ENCODE measurements around the gene INSRR. TPM values are rescaled to one million over a fixed set of nuclear protein-coding genes. Genes with fewer than 3 reads are reported as not detected.
A peak's percentile ranks its signal among the peaks of the same experiment; 100 is the strongest.

INSRR gene
- total and polyA plus RNA-seq, 7 experiments from 2014 or later = 0.63 TPM; not detected in 6

DNA sequence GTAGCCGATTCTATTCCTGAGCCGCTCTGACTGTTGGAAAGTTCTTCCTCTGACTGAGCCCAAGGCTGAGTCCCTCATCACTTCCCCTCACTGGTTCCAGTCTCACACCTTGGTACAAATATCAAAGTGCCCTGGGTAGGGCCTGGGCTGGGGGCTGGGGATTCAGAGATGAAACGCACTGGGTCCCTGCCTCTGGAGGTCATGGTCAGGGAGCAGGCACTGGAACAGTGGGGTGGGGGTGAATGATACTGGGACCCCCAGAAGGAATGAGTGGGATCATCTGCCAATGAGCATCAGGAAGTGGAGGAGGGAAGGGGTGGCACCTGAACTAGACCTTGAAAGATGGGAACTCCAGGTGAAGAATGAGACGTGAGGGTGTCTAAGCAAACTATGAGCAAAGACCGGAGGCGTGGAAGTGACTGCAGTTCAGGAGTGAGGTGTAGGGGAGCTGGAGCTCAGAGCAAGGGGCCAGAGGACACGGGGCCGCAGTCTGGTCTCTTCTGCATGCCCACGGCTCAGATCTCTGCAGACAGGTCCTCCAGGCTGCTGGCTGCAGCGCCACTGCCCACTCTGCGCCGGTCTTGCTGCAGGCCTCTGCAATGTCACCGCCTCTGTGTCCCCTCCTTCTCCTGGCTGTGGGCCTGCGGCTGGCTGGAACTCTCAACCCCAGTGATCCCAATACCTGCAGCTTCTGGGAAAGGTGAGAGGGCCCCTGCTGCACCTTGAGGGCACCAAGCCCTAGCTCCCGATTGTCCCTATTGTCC, 44.6 kb upstream of the INSRR start:
- H3K4me1 ChIP-seq (ENCODE audit: control insufficient read depth in 2 of 2, insufficient read depth in 2 of 2, low read length in 2 of 2) = no peaks in the 10 kb centered on the region
- H3K9me3 ChIP-seq (ENCODE audit: control insufficient read depth in 2 of 3, low read length in 3 of 3) = no peaks in the 10 kb centered on the region
- H3K9me3 Mint-ChIP-seq = no peaks in the 10 kb centered on the region
- no peaks in the 10 kb centered on the region for H3K36me3 ChIP-seq (ENCODE audit: control insufficient read depth in 2 of 3, insufficient read depth in 3 of 3, low read length in 3 of 3)
- H3K36me3 Mint-ChIP-seq = no peaks in the 10 kb centered on the region
- DNase-seq (no peak), ATAC-seq (no peak)
- CTCF ChIA-PET = interaction anchor here (1.5 kb wide), 1 partner anchor 26 kb away, joined by 3 read pairs; no protein-coding TSS in a partner anchor
- H3K27me3 ChIP-seq (ENCODE audit: control insufficient read depth in 2 of 2, insufficient read depth in 2 of 2, low read length in 2 of 2) = no peaks in the 10 kb centered on the region
- intact Hi-C loops (cut with micrococcal nuclease) = no loop called here
- POLR2A ChIA-PET = no interaction called here
- no peak overlapping the region for H3K27ac Mint-ChIP-seq
- H3K4me3 ChIP-seq (ENCODE audit: low read length) = no peak overlapping the region
- no peak overlapping the region for H3K27ac ChIP-seq (ENCODE audit: low read depth, low read length)
- H3K27me3 Mint-ChIP-seq = peaks cover 0 to 19% (median 9%) of the 10 kb centered on the region in 5 donors
- peaks cover under 1 to 6% (median 2%) of the 10 kb centered on the region in 7 donors for H3K4me1 Mint-ChIP-seq
- H3K4me3 Mint-ChIP-seq = peak overlapping the region in 1 of 10 donors; percentile 38

- no peaks in the 10 kb centered on the region for H3K27me3 ChIP-seq (ENCODE audit: control insufficient read depth in 2 of 2, insufficient read depth in 2 of 2, low read length in 2 of 2)
- Mint-ChIP-seq H3K27me3 (peaks cover 4 to 24% (median 12%) of the 10 kb centered on the region in 5 donors), H3K27ac (peak overlapping the region in 1 of 9 donors; percentile 76)
These were observed 43.3 kb upstream of the INSRR start for GRCh38 chr1:156901966-156902915.

GRCh38 chr1:156901590-156901900, 42.6 kb upstream of the INSRR start:
- Histone ChIP-seq H3K27ac (ENCODE audit: low read depth, low read length) (no peak overlapping the region), H3K4me3 (ENCODE audit: low read length) (no peak overlapping the region), H3K4me1 (ENCODE audit: control insufficient read depth in 2 of 2, insufficient read depth in 2 of 2, low read length in 2 of 2) (no peaks in the 10 kb centered on the region), H3K9me3 (ENCODE audit: control insufficient read depth in 2 of 3, low read length in 3 of 3) (no peaks in the 10 kb centered on the region), H3K27me3 (ENCODE audit: control insufficient read depth in 2 of 2, insufficient read depth in 2 of 2, low read length in 2 of 2) (no peaks in the 10 kb centered on the region), H3K36me3 (ENCODE audit: control insufficient read depth in 2 of 3, insufficient read depth in 3 of 3, low read length in 3 of 3) (no peaks in the 10 kb centered on the region)
- intact Hi-C loops (cut with micrococcal nuclease) = no loop called here
- no peak for DNase-seq
- Mint-ChIP-seq H3K36me3 (no peaks in the 10 kb centered on the region), H3K4me1 (peaks cover 5 to 16% (median 8%) of the 10 kb centered on the region in 7 donors), H3K27me3 (peaks cover 7 to 21% (median 10%) of the 10 kb centered on the region in 5 donors), H3K27ac (no peak overlapping the region), H3K4me3 (no peak overlapping the region), H3K9me3 (no peaks in the 10 kb centered on the region)
- ATAC-seq = no peak
- ChIA-PET POLR2A (no interaction called here), CTCF (no interaction called here)

More at GRCh38 chr1:156901966-156902915, 43.3 kb upstream of the INSRR start:
- intact Hi-C loops (cut with micrococcal nuclease) = no loop called here
- no peaks in the 10 kb centered on the region for H3K9me3 ChIP-seq (ENCODE audit: control insufficient read depth in 2 of 3, low read length in 3 of 3)
- no peak overlapping the region for H3K4me3 ChIP-seq (ENCODE audit: low read length)
- H3K27ac ChIP-seq (ENCODE audit: low read depth, low read length) = no peak overlapping the region
- H3K4me1 Mint-ChIP-seq = peaks cover 5 to 16% (median 8%) of the 10 kb centered on the region in 7 donors
- H3K36me3 ChIP-seq (ENCODE audit: control insufficient read depth in 2 of 3, insufficient read depth in 3 of 3, low read length in 3 of 3) = no peaks in the 10 kb centered on the region
- H3K4me1 ChIP-seq (ENCODE audit: control insufficient read depth in 2 of 2, insufficient read depth in 2 of 2, low read length in 2 of 2) = no peaks in the 10 kb centered on the region
- no peak overlapping the region for H3K4me3 Mint-ChIP-seq
- ATAC-seq (no peak), DNase-seq (no peak)
- ChIA-PET POLR2A (no interaction called here), CTCF (interaction anchor here (1.4 to 1.5 kb wide), 2 partner anchors 12 to 27 kb away, joined by 3 to 4 read pairs; no protein-coding TSS in a partner anchor)
- H3K9me3 Mint-ChIP-seq = no peaks in the 10 kb centered on the region
- H3K36me3 Mint-ChIP-seq = no peaks in the 10 kb centered on the region

- POLR2A ChIA-PET = no interaction called here
- ATAC-seq (no peak), DNase-seq (no peak)
- H3K36me3 Mint-ChIP-seq = no peaks in the 10 kb centered on the region
- Histone ChIP-seq H3K9me3 (ENCODE audit: control insufficient read depth in 2 of 3, low read length in 3 of 3) (no peaks in the 10 kb centered on the region), H3K27ac (ENCODE audit: low read depth, low read length) (no peak overlapping the region), H3K4me1 (ENCODE audit: control insufficient read depth in 2 of 2, insufficient read depth in 2 of 2, low read length in 2 of 2) (no peaks in the 10 kb centered on the region), H3K4me3 (ENCODE audit: low read length) (no peak overlapping the region), H3K27me3 (ENCODE audit: control insufficient read depth in 2 of 2, insufficient read depth in 2 of 2, low read length in 2 of 2) (no peaks in the 10 kb centered on the region), H3K36me3 (ENCODE audit: control insufficient read depth in 2 of 3, insufficient read depth in 3 of 3, low read length in 3 of 3) (no peaks in the 10 kb centered on the region)
- peak overlapping the region in 1 of 9 donors; percentile 41 for H3K27ac Mint-ChIP-seq
- H3K4me3 Mint-ChIP-seq = no peak overlapping the region
- H3K9me3 Mint-ChIP-seq = no peaks in the 10 kb centered on the region
- H3K27me3 Mint-ChIP-seq = peaks cover 7 to 21% (median 10%) of the 10 kb centered on the region in 5 donors
- CTCF ChIA-PET = no interaction called here
- peaks cover 5 to 16% (median 8%) of the 10 kb centered on the region in 7 donors for H3K4me1 Mint-ChIP-seq
- intact Hi-C loops (cut with micrococcal nuclease) = no loop called here
These were observed 42.1 kb upstream of the INSRR start for GRCh38 chr1:156900896-156901589.

DNA sequence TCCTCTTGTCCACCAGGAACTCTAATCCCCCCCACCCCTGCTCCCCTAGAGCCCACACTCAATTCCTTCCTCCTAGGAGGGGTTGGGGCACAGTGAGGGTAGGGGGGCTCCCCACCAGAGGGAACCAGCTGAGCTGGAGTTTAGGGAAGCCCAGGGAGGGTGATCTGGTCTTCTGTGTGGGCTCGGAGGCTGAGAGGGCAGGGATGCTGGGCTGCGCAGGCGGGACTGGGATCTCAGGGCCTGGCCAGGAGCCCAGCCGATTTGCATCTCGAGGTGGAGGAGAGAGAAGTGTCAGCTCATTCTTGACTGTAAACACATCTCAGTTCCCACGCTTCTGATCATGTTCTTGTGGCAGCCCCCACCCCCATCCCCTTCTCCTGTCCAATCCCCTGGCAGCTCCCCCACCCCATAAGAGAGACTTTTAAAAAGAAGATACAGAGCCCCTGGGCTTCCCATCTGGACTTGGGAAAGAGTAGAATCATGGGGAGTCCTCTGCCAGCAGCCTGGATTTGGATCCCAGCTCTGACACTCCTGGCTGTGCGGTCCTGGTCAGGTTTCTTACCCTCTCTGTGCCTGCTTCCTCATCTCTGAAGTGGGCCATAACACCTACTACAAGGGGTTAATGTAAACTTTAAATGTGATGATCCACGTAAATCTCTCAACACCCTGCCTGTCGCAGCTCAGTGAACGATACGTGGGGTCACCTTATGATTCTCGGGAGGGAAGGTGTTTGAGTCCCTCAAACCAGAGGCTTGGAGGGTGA, 41.2 kb upstream of the INSRR start:
- CTCF ChIA-PET = interaction anchor here (0.7 to 1.0 kb wide), 2 partner anchors 9 to 10 kb away, joined by 3 read pairs; no protein-coding TSS in a partner anchor
- no peaks in the 10 kb centered on the region for H3K36me3 ChIP-seq (ENCODE audit: control insufficient read depth in 2 of 3, insufficient read depth in 3 of 3, low read length in 3 of 3)
- Mint-ChIP-seq H3K4me1 (peaks cover 7 to 16% (median 8%) of the 10 kb centered on the region in 7 donors), H3K27ac (no peak overlapping the region), H3K27me3 (peaks cover 11 to 27% (median 14%) of the 10 kb centered on the region in 5 donors), H3K9me3 (no peaks in the 10 kb centered on the region), H3K4me3 (no peak overlapping the region), H3K36me3 (no peaks in the 10 kb centered on the region)
- ATAC-seq = no peak
- intact Hi-C loops (cut with micrococcal nuclease) = no loop called here
- no peak for DNase-seq
- no peaks in the 10 kb centered on the region for H3K4me1 ChIP-seq (ENCODE audit: control insufficient read depth in 2 of 2, insufficient read depth in 2 of 2, low read length in 2 of 2)
- no peaks in the 10 kb centered on the region for H3K27me3 ChIP-seq (ENCODE audit: control insufficient read depth in 2 of 2, insufficient read depth in 2 of 2, low read length in 2 of 2)
- H3K4me3 ChIP-seq (ENCODE audit: low read length) = no peak overlapping the region
- no peak overlapping the region for H3K27ac ChIP-seq (ENCODE audit: low read depth, low read length)
- POLR2A ChIA-PET = no interaction called here
- no peaks in the 10 kb centered on the region for H3K9me3 ChIP-seq (ENCODE audit: control insufficient read depth in 2 of 3, low read length in 3 of 3)
